ENCODE data around the gene MTA3. TPM values are rescaled to one million over a fixed set of nuclear protein-coding genes. Genes with fewer than 3 reads are reported as not detected.

The MTA3 gene
- total and polyA plus RNA-seq, 9 donors = 31.9 to 87.5 (median 61.0) TPM

- no peaks in the 10 kb centered on the region for H3K36me3 ChIP-seq
- H3K4me1 ChIP-seq (ENCODE audit: insufficient read depth) = no peaks in the 10 kb centered on the region
- TF ChIP-seq EP300 (IDR thresholded peaks at IDR 0.05) (no peak), CTCF (IDR thresholded peaks at IDR 0.05) (no peak), POLR2A (IDR thresholded peaks at IDR 0.05) (no peak)
- no peaks in the 10 kb centered on the region for H3K27me3 ChIP-seq
- 75 to 85% (median 83%) methylated on average over 5 of the region's 5 CpGs for WGBS, 3 donors
- H3K27ac ChIP-seq = no peak overlapping the region
- H3K4me3 ChIP-seq = no peak overlapping the region
- no peak for DNase-seq
- no peaks in the 10 kb centered on the region for H3K9me3 ChIP-seq
- intact Hi-C loops (cut with DNase I) = no loop called here
These were observed 116.9 kb downstream of the MTA3 start for GRCh38 chr2:42685303-42685702.

- Histone ChIP-seq H3K36me3 (no peaks in the 10 kb centered on the region), H3K9me3 (no peaks in the 10 kb centered on the region), H3K27ac (no peak overlapping the region), H3K4me3 (no peak overlapping the region), H3K4me1 (ENCODE audit: insufficient read depth) (no peaks in the 10 kb centered on the region), H3K27me3 (no peaks in the 10 kb centered on the region)
- intact Hi-C loops (cut with DNase I) = no loop called here
- no peak for DNase-seq
- 91 to 97% (median 97%) methylated on average over 2 of the region's 2 CpGs for WGBS, 3 donors
- no peak for TF ChIP-seq POLR2A (IDR thresholded peaks at IDR 0.05)
- TF ChIP-seq EP300 (IDR thresholded peaks at IDR 0.05) = no peak
- no peak for TF ChIP-seq CTCF (IDR thresholded peaks at IDR 0.05)
These were observed 124.7 kb downstream of the MTA3 start for GRCh38 chr2:42693013-42693615.

GRCh38 chr2:42693688-42694479 is 125.5 kb downstream of the MTA3 start:
- no peaks in the 10 kb centered on the region for H3K4me1 ChIP-seq (ENCODE audit: insufficient read depth)
- H3K27me3 ChIP-seq = no peaks in the 10 kb centered on the region
- no peak overlapping the region for H3K27ac ChIP-seq
- 95 to 100% (median 96%) methylated on average over 5 of the region's 5 CpGs for WGBS, 3 donors
- TF ChIP-seq POLR2A (IDR thresholded peaks at IDR 0.05) (no peak), CTCF (IDR thresholded peaks at IDR 0.05) (no peak), EP300 (IDR thresholded peaks at IDR 0.05) (no peak)
- no peaks in the 10 kb centered on the region for H3K9me3 ChIP-seq
- DNase-seq = no peak
- H3K36me3 ChIP-seq = no peaks in the 10 kb centered on the region
- no peak overlapping the region for H3K4me3 ChIP-seq
- intact Hi-C loops (cut with DNase I) = no loop called here

GRCh38 chr2:42696987-42697386 is 128.6 kb downstream of the MTA3 start:
- Histone ChIP-seq H3K4me1 (ENCODE audit: insufficient read depth) (no peaks in the 10 kb centered on the region), H3K4me3 (no peak overlapping the region), H3K36me3 (no peaks in the 10 kb centered on the region), H3K27me3 (no peaks in the 10 kb centered on the region), H3K27ac (no peak overlapping the region), H3K9me3 (no peaks in the 10 kb centered on the region)
- TF ChIP-seq EP300 (IDR thresholded peaks at IDR 0.05) = no peak
- TF ChIP-seq POLR2A (IDR thresholded peaks at IDR 0.05) = no peak
- no peak for TF ChIP-seq CTCF (IDR thresholded peaks at IDR 0.05)
- intact Hi-C loops (cut with DNase I) = no loop called here
- no peak for DNase-seq
